T-helper 2 cell treated with Interferon-gamma antibody and Interleukin-4, amounts not matched to agents 100 ng/mL and 5 ng/mL, for 36 hours (primary cell): ENCODE measurements around the gene DCX. TPM values are rescaled to one million over a fixed set of nuclear protein-coding genes. Genes with fewer than 3 reads are reported as not detected.

Experiments
- total RNA-seq: library from RNA; stranded (reverse); gene quantifications from 2 replicates; pipeline ENCODE4 v1.2.3, GENCODE V29; 2022

The DCX gene
- total RNA-seq, 1 donor from 2014 or later: not detected

Other genes starting within 250 kb of the DCX start
- not detected in 2 replicates for gene CAPN6, start 141.7 kb downstream of the DCX start, total RNA-seq
- not detected in 2 replicates for gene SERTM2, start 99.5 kb upstream of the DCX start, total RNA-seq